ENCODE measurements around the gene CCDC178.

CCDC178 gene

DNA sequence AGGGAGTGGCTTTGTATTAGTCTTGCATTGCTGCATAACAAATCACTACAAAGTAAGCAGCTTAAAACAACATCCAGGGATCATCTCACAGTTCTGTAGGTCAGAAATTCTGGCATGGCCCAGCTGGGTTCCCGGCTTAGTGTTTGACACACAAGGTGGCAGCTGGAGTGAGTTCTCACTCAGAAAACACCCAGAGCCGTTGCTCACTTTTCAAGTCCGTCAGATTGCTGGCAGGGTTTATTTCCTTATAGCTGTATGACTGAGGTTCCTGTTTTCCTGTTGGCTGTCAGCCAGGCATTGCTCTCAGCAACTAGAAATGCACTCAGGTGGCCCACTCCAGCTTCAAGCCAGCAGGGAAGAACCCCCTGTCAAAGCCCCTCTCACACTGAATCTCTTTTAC is 324.1 kb downstream of the CCDC178 start:
- no peak for DNase-seq (ENCODE audit: low read depth)

GRCh38 chr18:33115917-33116316 is 324.6 kb downstream of the CCDC178 start:
- DNase-seq (ENCODE audit: low read depth) = no peak

DNA sequence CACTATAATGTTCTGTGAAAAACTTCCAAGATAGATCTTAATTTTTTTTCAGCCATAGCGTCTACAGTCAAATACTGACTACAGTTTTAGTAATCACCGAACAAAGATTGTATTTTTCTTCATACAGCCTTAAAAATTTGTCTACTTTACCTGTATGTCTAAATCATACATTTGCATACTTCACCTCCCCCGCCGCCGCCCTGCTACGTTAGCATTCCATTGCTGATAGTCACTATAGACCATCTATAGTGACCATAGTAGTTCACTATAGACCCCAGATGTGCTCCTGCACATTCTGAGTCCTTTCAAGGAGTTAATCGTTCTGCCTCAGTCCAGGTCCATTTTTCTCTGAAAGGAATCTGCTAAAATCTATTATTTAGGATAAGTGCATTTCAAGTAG is 325.0 kb downstream of the CCDC178 start:
- no peak for DNase-seq (ENCODE audit: low read depth)

- DNase-seq (ENCODE audit: low read depth) = no peak
Measured at GRCh38 chr18:33114749-33115148, 325.8 kb downstream of the CCDC178 start.

GRCh38 chr18:33113416-33113815 is 327.1 kb downstream of the CCDC178 start:
- DNase-seq (ENCODE audit: low read depth) = no peak

- DNase-seq (ENCODE audit: low read depth) = no peak
Measured at GRCh38 chr18:33107511-33107910, 333.0 kb downstream of the CCDC178 start.

GRCh38 chr18:33101316-33101715 is 339.2 kb downstream of the CCDC178 start:
- no peak for DNase-seq (ENCODE audit: low read depth)

- no peak for DNase-seq (ENCODE audit: low read depth)
Measured at GRCh38 chr18:33099626-33100025, 340.9 kb downstream of the CCDC178 start.

- DNase-seq (ENCODE audit: low read depth) = no peak
Measured at GRCh38 chr18:33097126-33097525, 343.4 kb downstream of the CCDC178 start.

GRCh38 chr18:33090461-33090860 is 350.1 kb downstream of the CCDC178 start:
- DNase-seq (ENCODE audit: low read depth) = no peak

DNA sequence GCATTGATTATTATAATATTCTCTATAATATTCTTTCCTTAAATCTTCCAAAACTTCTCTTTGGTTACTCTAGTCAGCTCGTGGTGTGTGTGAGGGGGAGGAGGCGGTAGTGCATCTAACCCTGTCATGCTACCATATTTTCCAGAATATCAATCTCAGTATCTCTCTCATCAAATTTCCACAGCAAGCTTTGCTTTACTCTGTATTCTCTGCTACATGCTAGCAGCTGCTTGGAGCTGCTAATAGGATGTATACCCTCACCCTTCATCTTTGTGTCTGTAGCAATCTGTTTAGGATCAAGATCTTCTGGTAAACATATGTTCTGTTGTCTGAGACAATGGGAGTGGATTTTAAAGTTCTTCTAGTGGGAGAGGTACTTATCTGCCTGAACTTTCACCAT is 363.9 kb downstream of the CCDC178 start:
- DNase-seq (ENCODE audit: low read depth) = no peak

- DNase-seq (ENCODE audit: low read depth) = no peak
Measured at GRCh38 chr18:33074125-33074524, 366.4 kb downstream of the CCDC178 start.

DNA sequence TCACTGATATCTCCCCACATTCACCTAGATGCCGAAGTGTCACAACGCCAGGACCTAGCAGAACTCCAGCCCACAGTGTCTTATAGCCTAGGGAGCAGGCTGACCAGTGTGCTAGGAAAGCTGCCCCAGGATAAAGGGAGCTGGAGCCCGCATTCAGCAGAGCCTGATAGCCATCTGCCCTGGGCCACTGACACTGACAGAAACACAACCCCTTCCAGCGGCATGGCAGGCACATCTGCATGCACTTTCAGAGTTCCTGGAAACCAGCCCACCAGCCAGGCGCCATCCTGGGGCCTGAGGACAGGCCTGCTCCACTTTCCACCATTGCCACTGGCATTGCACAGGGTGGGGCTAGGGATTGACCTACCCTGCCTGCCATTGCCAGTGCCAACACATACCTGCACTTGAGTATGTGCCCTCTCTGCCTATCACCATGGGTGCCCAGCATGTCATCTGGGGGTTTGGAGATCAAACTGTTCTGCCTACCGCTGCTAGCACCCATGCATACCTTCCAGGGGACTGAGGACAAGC is 377.6 kb downstream of the CCDC178 start:
- DNase-seq (ENCODE audit: low read depth) = no peak

DNA sequence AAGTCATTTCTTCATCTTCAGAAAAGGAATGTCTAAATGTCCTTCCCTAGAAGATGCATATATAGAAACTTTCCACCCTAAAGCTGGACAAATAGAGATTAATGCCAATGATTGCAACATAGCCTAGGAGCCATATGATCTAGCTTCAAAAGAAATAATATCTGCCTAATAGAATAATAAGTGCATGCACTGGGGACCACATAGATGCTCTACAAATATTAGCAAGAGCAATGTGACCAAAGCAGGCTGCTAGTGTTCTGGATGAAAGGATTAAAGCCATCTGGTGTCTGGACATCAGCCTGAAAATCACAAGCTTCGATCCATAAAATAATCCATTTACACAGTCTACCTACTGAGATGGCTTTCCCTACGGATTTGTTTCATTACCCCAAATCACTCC is 387.6 kb downstream of the CCDC178 start:
- no peak for DNase-seq (ENCODE audit: low read depth)

DNA sequence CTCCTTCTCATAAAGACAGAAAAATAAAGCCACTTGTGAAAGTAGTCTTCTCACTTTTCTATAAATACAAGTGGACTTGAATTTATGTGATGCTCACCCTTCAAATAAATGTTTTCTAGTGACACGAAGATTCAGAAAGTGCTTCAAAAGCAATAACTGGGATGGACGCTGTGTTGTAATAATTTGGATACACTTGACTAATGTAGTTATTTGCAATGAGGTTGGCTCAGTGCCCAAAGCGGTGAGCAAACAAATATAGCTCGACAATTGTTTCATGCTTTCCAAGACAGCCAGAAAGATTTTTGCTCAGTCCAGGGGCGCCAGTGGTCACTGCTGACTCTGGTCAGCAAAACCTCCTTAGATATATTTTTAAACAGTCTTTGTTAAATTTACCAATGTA is 389.1 kb downstream of the CCDC178 start:
- DNase-seq (ENCODE audit: low read depth) = no peak

GRCh38 chr18:33040213-33040612 is 400.3 kb downstream of the CCDC178 start:
- no peak for DNase-seq (ENCODE audit: low read depth)

DNA sequence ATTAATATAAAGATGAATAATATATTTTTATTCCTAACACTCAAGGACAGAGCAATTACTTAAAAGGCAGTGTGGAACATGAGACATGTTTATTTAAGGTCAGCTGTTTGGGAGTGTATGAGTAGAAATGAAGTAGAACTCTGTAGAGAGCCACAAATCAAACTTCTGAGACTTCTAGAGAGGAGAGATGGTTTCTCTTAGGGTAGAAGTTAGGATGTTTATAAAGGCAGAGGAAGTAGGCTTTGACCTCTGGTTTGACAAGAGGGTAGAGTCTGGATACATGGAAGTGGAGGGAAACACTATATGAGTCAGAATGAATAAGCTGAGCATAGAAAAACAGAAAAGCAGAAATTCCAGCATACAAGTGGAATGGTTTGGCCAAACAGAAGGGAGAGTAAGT is 405.6 kb downstream of the CCDC178 start:
- DNase-seq (ENCODE audit: low read depth) = no peak

GRCh38 chr18:33034212-33034611 is 406.3 kb downstream of the CCDC178 start:
- no peak for DNase-seq (ENCODE audit: low read depth)

DNA sequence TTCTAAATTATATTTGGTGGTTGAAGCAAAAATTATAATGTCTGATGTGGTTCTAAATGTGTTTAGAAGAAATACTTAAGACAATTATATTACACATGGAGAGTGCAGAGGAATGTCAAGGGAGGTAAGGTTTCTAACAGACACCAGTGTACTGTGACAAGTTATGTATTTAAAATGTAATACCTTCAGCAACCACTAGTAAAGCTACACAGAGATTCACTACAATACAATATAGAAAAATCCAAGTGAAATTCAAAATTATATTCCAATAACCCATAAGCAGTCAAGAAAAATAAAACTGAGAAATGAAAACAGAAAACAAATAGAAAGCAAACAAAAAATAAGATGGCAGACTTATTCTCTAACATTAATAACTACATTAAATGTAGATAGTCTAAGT is 418.2 kb downstream of the CCDC178 start:
- DNase-seq (ENCODE audit: low read depth) = no peak

- no peak for DNase-seq (ENCODE audit: low read depth)
Measured at GRCh38 chr18:33020877-33021276, 419.6 kb downstream of the CCDC178 start.

DNA sequence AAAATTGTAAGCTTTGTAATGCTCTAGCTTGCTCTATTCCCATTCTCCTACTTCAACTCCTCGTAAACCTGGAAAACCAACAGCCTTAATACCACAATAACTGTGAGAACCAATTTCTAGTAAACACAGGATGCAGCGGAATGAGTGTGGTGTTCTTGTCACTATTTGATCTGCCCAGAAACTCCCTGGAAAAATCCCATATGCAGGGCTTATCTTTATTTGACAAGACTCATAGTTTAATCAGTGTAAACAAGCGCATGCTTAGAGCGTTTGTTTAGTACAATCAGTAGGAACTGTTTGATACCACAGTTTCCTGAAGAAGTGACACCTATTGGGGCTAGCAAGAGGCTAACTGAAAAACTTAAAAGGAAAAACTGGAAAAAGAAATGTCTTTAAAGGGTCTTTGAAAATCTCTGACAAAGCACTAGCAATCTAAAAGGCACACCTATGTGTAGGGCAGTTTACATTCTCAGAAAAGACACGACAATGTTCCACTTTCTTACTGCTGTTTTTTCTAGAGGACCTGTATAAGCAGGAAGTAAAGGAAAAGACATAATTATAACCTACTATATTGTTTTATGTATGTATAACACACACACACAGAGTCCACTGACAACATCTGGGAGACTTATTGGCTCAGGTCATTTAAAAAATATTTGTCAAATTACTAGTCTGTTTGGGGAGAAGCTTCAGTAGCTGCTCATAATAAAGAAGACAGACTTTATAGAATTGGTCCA is 426.3 kb downstream of the CCDC178 start:
- DNase-seq (ENCODE audit: low read depth) = no peak

- no peak for DNase-seq (ENCODE audit: low read depth)
Measured at GRCh38 chr18:33010149-33010548, 430.4 kb downstream of the CCDC178 start.

- DNase-seq (ENCODE audit: low read depth) = no peak
Measured at GRCh38 chr18:32998921-32999320, 441.6 kb downstream of the CCDC178 start.

DNA sequence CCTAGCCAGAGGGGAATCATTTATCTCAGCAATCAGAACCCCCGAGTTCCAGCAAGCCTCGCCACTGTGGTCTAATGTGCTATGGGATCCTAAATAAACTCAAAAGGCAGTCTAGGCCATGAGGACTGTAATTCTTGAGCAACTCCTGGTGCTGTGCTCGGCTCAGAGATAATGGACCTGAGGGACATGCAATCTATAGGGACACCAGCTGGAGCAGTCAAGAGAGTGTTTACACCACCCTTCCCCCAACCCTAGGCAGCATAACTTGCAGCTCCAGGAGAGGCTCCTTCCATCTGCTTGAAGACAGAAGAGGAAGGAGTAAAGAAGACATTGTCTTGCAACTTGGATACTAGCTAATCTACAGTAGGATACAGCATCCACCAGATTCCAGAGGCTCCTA is 442.2 kb downstream of the CCDC178 start:
- DNase-seq (ENCODE audit: low read depth) = no peak

Data from stimulated activated CD8-positive, alpha-beta memory T cell treated with anti-CD3 and anti-CD28 coated beads, Interleukin-12 subunit alpha, Interleukin-12 subunit beta, amount 100 ng/mL, for 1 hour (primary cell).